Calu3 (cell line): ENCODE measurements around the gene ATP8A1. TPM values are rescaled to one million over a fixed set of nuclear protein-coding genes. Genes with fewer than 3 reads are reported as not detected.

ENCODE experiments used
- BruUV-seq: library from RNA; stranded (reverse); fragments of 400-500 nt; replicated peaks from 2 replicates; lab custom pipeline; 2021; lab: Mats Ljungman, UMichigan
- CTCF ChIA-PET: fragments of 300-600 bp; sonication (Branson Sonifier 250); formaldehyde crosslinking; loops from one replicate; lab custom pipeline; 2022; ENCODE audit warnings: antibody characterized with exemption; lab: Charles Lee
- DNase-seq: peaks from one replicate; pipeline ENCODE4 v3.0.0; 2022
- H3K27ac Mint-ChIP-seq: one replicate; pipeline ENCODE4 v1.8.0; 2022; ENCODE audit warnings: mixed read lengths; ENCODE audit not compliant: unreplicated experiment
- H3K27me3 Mint-ChIP-seq: one replicate; pipeline ENCODE4 v1.8.0; 2022; ENCODE audit warnings: mixed read lengths; ENCODE audit not compliant: unreplicated experiment
- H3K36me3 Mint-ChIP-seq: one replicate; pipeline ENCODE4 v1.8.0; 2022; ENCODE audit warnings: mild to moderate bottlenecking, moderate library complexity, mixed read lengths; ENCODE audit not compliant: insufficient read depth, unreplicated experiment
- H3K4me1 Mint-ChIP-seq: one replicate; pipeline ENCODE4 v1.8.0; 2022; ENCODE audit warnings: mild to moderate bottlenecking, low read depth, mixed read lengths; ENCODE audit not compliant: unreplicated experiment
- H3K4me3 Mint-ChIP-seq: one replicate; pipeline ENCODE4 v1.8.0; 2022; ENCODE audit warnings: mild to moderate bottlenecking, low read depth, moderate library complexity, mixed read lengths; ENCODE audit not compliant: unreplicated experiment
- H3K9me3 Mint-ChIP-seq: one replicate; pipeline ENCODE4 v1.8.0; 2022; ENCODE audit warnings: low read depth, mixed read lengths; ENCODE audit not compliant: unreplicated experiment
- intact Hi-C: fragments of 100-400 bp; cut with micrococcal nuclease; formaldehyde crosslinking; loops from one replicate; pipeline ENCODE4 v1.10.0; 2022; ENCODE audit not compliant: unreplicated experiment
- total RNA-seq: library from RNA; stranded (reverse); gene quantifications from 2 replicates; pipeline ENCODE4 v1.2.3, GENCODE V29; 2022
- TF ChIP-seq, protein P1 (sequence below): fragments of 200-600 bp; IDR thresholded peaks from one replicate; pipeline ENCODE4 v1.8.0; 2022; ENCODE audit warnings: antibody characterized with exemption; ENCODE audit not compliant: unreplicated experiment

Gene ATP8A1
- total RNA-seq, 1 experiment from 2014 or later = 0.76 TPM

- no peaks in the 10 kb centered on the region for H3K36me3 Mint-ChIP-seq
- DNase-seq = no peak
- no peak overlapping the region for H3K27ac Mint-ChIP-seq
- CTCF ChIA-PET = no interaction called here
- H3K27me3 Mint-ChIP-seq = peaks cover 37% of the 10 kb centered on the region
- peaks cover 3% of the 10 kb centered on the region for H3K9me3 Mint-ChIP-seq
- intact Hi-C loops = no loop called here
- TF ChIP-seq, protein P1, sequence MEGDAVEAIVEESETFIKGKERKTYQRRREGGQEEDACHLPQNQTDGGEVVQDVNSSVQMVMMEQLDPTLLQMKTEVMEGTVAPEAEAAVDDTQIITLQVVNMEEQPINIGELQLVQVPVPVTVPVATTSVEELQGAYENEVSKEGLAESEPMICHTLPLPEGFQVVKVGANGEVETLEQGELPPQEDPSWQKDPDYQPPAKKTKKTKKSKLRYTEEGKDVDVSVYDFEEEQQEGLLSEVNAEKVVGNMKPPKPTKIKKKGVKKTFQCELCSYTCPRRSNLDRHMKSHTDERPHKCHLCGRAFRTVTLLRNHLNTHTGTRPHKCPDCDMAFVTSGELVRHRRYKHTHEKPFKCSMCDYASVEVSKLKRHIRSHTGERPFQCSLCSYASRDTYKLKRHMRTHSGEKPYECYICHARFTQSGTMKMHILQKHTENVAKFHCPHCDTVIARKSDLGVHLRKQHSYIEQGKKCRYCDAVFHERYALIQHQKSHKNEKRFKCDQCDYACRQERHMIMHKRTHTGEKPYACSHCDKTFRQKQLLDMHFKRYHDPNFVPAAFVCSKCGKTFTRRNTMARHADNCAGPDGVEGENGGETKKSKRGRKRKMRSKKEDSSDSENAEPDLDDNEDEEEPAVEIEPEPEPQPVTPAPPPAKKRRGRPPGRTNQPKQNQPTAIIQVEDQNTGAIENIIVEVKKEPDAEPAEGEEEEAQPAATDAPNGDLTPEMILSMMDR = no peak
- no peak overlapping the region for H3K4me3 Mint-ChIP-seq
- no TSS peak for BruUV-seq
- no peaks in the 10 kb centered on the region for H3K4me1 Mint-ChIP-seq
Observed at GRCh38 chr4:42359711-42360110, 297.2 kb downstream of the ATP8A1 start.

Other genes starting within 250 kb of the ATP8A1 start
- not detected in 2 replicates for gene GRXCR1, start 235.6 kb upstream of the ATP8A1 start, total RNA-seq